ENCODE data around the gene AARS2.

The AARS2 gene

DNA sequence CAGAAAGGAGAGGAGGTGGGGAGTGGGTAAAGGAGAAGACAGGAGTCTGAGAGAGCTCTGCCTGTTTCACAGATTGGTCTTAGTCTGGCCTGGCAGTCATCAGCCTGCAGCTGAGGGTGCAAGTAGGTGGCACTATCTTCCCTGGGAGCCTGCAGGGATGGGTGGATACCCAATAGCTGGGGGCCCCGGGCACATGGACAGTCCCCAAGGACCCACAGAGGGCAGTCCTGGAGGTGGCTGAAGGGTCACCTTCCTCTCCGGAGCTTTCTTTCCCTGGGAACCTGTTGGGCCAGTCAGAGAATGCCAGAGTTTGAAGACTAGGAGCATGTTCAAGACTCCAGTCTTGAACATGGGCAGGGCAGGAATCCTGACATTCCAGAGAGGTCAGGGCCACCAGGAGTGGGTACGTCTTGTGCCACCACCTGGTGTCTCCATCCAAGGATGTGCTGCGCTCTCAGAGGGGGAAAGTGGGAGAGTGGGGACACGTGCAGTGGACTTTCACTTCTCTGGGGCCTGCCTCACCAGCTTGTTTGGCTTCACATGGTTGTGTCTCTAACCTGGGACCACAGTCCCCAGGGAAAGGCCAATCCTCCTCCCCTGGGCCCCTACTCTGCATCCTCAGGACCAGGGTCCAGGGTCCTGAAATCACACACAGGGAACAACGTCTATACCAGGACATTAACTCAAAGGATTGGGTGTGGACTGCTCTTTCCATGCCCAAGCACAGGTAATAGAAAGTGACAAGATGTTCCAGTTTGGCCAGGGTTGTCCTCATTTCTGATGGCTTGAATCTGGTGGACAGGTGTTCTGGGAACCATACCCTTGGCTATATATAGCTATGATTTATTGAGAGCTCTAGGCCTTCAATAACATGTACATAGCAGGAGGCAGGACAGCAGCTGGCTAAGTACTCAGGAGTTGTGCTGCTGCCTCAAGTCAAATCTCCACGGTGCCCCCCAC lies 18.0 kb downstream of the AARS2 start:
- TF ChIP-seq GABPA (IDR thresholded peaks at IDR 0.05; ENCODE audit: low read depth) (no peak), SPI1 (IDR thresholded peaks at IDR 0.05; ENCODE audit: borderline replicate concordance, low read depth) (no peak), POLR2AphosphoS5 (IDR thresholded peaks at IDR 0.05; ENCODE audit: low read depth) (no peak)
- TF ChIP-seq, protein P1, sequence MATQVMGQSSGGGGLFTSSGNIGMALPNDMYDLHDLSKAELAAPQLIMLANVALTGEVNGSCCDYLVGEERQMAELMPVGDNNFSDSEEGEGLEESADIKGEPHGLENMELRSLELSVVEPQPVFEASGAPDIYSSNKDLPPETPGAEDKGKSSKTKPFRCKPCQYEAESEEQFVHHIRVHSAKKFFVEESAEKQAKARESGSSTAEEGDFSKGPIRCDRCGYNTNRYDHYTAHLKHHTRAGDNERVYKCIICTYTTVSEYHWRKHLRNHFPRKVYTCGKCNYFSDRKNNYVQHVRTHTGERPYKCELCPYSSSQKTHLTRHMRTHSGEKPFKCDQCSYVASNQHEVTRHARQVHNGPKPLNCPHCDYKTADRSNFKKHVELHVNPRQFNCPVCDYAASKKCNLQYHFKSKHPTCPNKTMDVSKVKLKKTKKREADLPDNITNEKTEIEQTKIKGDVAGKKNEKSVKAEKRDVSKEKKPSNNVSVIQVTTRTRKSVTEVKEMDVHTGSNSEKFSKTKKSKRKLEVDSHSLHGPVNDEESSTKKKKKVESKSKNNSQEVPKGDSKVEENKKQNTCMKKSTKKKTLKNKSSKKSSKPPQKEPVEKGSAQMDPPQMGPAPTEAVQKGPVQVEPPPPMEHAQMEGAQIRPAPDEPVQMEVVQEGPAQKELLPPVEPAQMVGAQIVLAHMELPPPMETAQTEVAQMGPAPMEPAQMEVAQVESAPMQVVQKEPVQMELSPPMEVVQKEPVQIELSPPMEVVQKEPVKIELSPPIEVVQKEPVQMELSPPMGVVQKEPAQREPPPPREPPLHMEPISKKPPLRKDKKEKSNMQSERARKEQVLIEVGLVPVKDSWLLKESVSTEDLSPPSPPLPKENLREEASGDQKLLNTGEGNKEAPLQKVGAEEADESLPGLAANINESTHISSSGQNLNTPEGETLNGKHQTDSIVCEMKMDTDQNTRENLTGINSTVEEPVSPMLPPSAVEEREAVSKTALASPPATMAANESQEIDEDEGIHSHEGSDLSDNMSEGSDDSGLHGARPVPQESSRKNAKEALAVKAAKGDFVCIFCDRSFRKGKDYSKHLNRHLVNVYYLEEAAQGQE (IDR thresholded peaks at IDR 0.05; ENCODE audit: insufficient replicate concordance, low read depth) = no peak
- TF ChIP-seq, protein P2, sequence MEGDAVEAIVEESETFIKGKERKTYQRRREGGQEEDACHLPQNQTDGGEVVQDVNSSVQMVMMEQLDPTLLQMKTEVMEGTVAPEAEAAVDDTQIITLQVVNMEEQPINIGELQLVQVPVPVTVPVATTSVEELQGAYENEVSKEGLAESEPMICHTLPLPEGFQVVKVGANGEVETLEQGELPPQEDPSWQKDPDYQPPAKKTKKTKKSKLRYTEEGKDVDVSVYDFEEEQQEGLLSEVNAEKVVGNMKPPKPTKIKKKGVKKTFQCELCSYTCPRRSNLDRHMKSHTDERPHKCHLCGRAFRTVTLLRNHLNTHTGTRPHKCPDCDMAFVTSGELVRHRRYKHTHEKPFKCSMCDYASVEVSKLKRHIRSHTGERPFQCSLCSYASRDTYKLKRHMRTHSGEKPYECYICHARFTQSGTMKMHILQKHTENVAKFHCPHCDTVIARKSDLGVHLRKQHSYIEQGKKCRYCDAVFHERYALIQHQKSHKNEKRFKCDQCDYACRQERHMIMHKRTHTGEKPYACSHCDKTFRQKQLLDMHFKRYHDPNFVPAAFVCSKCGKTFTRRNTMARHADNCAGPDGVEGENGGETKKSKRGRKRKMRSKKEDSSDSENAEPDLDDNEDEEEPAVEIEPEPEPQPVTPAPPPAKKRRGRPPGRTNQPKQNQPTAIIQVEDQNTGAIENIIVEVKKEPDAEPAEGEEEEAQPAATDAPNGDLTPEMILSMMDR (IDR thresholded peaks at IDR 0.05; ENCODE audit: insufficient read depth, low read length) = no peak
- H3K27ac ChIP-seq (replicated peaks) = no peak overlapping the region
- DNase-seq (ENCODE audit: low read depth in 1 of 2, low spot score in 1 of 2) = no peak
- H3K27me3 ChIP-seq (ENCODE audit: insufficient read depth, poor library complexity, severe bottlenecking) = peaks cover 27% of the 10 kb centered on the region
- no peak overlapping the region for H3K4me3 ChIP-seq (replicated peaks; ENCODE audit: insufficient read depth, low read length)

DNA sequence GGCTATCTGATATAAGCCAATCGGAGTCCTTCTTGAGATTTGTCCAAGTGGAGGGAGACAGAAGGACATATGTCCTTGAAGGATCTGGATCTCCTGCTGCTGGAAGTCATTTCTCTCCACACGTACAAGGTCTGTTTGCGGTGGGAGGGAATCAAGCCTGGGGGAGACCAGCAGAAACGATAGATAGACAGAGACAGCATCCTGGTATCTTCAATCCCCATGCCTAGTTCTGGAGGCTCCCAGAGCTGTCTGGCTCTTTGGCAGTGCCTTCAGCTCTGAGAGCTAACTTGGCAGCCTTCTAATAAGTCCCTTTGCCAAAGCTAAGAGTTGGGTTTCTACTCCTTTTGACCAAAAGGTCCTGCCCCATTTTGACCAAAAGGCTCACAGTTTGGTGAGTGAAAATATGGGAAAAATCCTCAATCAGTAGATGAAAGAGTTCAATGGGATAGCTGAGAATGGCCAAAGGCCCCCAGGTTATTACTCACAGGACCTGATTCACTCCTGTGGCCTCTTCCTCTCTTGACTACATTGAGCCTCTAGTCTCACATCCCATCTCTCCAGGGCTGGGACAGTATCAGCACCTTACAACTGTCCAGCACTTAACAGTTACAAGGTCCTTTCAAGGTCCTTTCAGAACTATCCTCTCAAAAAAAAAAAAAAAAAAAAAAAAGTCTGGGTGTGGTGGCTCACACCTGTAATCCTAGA lies 20.3 kb downstream of the AARS2 start:
- TF ChIP-seq GABPA (IDR thresholded peaks at IDR 0.05; ENCODE audit: low read depth) = no peak
- no peak for TF ChIP-seq POLR2AphosphoS5 (IDR thresholded peaks at IDR 0.05; ENCODE audit: low read depth)
- TF ChIP-seq SPI1 (IDR thresholded peaks at IDR 0.05; ENCODE audit: borderline replicate concordance, low read depth) = no peak
- H3K27me3 ChIP-seq (ENCODE audit: insufficient read depth, poor library complexity, severe bottlenecking) = peaks cover 36% of the 10 kb centered on the region
- no peak overlapping the region for H3K27ac ChIP-seq (replicated peaks)
- H3K4me3 ChIP-seq (replicated peaks; ENCODE audit: insufficient read depth, low read length) = no peak overlapping the region
- no peak for DNase-seq (ENCODE audit: low read depth in 1 of 2, low spot score in 1 of 2)

DNA sequence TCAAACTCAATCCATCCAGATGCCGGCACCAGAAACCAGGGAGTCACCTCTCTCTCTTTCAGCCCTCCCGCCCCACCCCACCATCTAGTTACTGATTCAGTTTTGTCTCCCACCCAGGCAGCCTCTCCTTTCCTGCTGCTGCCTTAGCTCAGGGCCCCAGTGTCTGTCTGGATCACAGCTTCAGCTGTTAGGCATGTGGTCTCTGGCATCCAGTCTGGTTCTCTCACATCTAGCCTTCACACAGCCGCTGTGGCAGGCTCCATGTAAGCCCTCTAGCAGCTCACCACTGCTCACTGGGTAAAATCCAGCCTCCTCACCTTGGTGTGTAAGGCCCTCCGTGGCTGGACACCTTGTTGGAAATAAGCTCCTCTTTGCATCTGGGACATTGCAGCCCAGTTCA lies 21.3 kb downstream of the AARS2 start:
- TF ChIP-seq GABPA (IDR thresholded peaks at IDR 0.05; ENCODE audit: low read depth) = no peak
- TF ChIP-seq, protein P2 (IDR thresholded peaks at IDR 0.05; ENCODE audit: insufficient read depth, low read length) = no peak
- TF ChIP-seq, protein P1 (IDR thresholded peaks at IDR 0.05; ENCODE audit: insufficient replicate concordance, low read depth) = no peak
- TF ChIP-seq SPI1 (IDR thresholded peaks at IDR 0.05; ENCODE audit: borderline replicate concordance, low read depth) = no peak
- no peak for TF ChIP-seq POLR2AphosphoS5 (IDR thresholded peaks at IDR 0.05; ENCODE audit: low read depth)
- no peak overlapping the region for H3K4me3 ChIP-seq (replicated peaks; ENCODE audit: insufficient read depth, low read length)
- H3K27me3 ChIP-seq (ENCODE audit: insufficient read depth, poor library complexity, severe bottlenecking) = peaks cover 29% of the 10 kb centered on the region
- no peak overlapping the region for H3K27ac ChIP-seq (replicated peaks)
- DNase-seq (ENCODE audit: low read depth in 1 of 2, low spot score in 1 of 2) = no peak

DNA sequence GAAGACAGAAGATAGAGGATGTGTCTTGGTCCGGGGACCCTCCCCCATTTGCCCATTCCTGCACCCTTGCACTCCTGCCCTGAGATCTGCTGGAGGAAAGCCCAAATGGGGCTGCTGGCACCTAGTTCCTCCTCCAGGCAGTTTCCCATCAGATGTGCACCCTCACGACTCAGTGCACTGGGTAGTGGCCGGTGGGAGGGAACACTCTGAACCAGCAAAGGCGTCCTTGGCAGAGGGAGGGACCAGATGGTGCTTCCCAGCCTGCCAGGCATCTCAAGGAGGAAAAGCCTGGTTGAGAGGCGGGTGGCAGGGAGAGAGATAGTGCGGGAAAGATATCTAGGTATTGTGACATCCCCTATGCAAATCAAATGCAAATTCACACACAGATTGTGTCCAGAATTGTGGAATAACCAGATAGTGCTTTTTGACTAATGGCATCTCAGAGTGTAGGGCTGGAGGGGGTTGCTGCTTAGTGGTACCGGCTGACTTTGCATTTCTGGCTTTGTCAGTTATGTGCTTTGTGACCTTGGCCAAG lies 23.4 kb downstream of the AARS2 start:
- H3K4me3 ChIP-seq (replicated peaks; ENCODE audit: insufficient read depth, low read length) = no peak overlapping the region
- TF ChIP-seq GABPA (IDR thresholded peaks at IDR 0.05; ENCODE audit: low read depth) (no peak), SPI1 (IDR thresholded peaks at IDR 0.05; ENCODE audit: borderline replicate concordance, low read depth) (no peak), POLR2AphosphoS5 (IDR thresholded peaks at IDR 0.05; ENCODE audit: low read depth) (no peak)
- TF ChIP-seq, protein P1 (IDR thresholded peaks at IDR 0.05; ENCODE audit: insufficient replicate concordance, low read depth) = no peak
- TF ChIP-seq, protein P2 (IDR thresholded peaks at IDR 0.05; ENCODE audit: insufficient read depth, low read length) = no peak
- no peak for DNase-seq (ENCODE audit: low read depth in 1 of 2, low spot score in 1 of 2)
- H3K27ac ChIP-seq (replicated peaks) = no peak overlapping the region
- peaks cover 16% of the 10 kb centered on the region for H3K27me3 ChIP-seq (ENCODE audit: insufficient read depth, poor library complexity, severe bottlenecking)

Data from HL-60 (cell line).